GM19238 (cell line): Measurements from ENCODE around the gene PARP2.
"Not testable (repeated sequence)": the region's sequence is repeated elsewhere in the genome, so short reads cannot be mapped to it uniquely, and the experiment has no call there.

Experiments
- DNase-seq: peaks from one replicate; pipeline ENCODE4 v3.0.0; 2011; ENCODE audit warnings: low spot score; ENCODE audit not compliant: insufficient read length

PARP2 gene

DNA sequence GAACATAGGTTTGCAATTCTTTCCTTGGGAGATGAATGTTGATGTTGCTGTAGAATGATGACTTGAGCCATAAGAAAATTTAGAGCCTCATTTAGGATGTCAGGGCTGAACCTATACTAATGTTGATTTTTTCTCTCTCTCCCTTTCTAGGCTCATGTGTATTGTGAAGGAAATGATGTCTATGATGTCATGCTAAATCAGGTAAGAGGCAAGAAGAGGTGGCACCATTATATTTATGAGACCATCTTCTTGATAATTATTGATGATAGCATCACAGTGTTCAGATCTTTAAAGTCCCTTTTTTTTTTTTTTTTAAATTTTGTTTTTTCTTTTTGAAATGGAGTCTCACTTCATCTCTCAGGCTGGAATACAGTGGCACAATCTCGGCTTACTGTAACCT is 3.3 kb downstream of the PARP2 start:
- DNase-seq, result no peak

DNA sequence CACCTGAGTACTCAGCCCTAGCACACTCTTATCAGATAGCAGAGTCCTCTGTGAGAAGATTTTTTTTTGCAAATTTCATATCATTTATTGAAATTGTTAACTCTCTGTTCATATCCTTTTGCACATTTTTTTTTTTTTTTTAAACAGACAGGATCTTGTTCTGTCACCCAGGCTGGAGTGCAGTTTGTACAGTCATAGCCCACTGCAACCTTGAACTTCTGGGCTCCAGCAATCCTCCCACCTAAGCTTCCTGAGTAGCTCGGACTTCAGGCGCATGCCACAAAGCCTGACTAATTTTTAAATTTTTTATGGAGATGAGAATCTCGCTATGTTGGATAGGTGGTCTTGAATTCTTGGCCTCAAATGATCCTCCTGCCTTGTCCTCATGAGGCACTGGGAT is 4.3 kb downstream of the PARP2 start:
- no peak for DNase-seq

DNA sequence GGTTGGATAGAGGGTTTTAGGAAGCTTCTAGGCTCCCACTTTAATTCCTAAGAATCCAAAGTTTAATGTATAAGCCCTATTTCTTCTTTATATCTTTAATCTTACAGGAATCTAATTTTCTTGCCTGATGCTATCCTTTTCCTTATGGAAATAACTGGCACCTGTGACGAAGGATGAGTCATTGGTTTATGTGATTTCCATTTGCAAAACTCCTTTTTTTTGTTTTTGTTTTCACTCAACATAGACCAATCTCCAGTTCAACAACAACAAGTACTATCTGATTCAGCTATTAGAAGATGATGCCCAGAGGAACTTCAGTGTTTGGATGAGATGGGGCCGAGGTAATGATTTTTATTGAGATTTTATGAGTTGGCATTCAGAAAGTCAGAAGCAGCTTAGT is 6.8 kb downstream of the PARP2 start:
- DNase-seq, result no peak

DNA sequence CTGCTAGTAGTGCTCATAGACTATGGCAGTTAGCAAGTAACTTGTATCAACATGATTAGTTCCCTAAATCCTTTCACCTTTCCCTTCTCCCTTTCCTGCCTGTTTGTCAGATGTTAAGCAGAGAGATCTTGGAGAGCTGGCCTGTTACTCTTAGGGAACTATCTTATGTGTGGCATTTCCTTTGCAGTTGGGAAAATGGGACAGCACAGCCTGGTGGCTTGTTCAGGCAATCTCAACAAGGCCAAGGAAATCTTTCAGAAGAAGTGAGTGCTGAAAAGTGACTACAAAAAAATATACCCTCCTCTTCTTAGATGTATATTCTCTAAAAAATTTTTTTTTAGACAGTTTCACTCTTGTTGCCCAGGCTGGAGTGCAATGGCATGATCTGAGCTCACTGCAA is 7.4 kb downstream of the PARP2 start:
- DNase-seq, result no peak

DNA sequence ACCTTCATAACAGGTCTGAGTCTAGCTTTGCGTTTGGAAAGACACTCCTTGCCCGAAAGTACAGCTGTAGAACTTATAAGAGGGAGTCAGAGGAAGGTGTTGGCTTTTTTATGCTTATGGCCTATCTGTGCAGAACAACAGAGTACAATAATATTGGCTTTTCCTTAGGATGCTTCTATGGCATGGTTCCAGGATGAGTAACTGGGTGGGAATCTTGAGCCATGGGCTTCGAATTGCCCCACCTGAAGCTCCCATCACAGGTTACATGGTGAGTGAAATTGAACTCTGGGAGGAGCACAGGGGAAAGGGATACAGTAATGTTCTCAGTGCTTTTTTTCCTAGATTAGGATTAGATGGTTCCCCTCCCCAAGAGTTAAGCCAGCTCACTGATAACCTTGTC is 13.0 kb downstream of the PARP2 start:
- no peak for DNase-seq

DNA sequence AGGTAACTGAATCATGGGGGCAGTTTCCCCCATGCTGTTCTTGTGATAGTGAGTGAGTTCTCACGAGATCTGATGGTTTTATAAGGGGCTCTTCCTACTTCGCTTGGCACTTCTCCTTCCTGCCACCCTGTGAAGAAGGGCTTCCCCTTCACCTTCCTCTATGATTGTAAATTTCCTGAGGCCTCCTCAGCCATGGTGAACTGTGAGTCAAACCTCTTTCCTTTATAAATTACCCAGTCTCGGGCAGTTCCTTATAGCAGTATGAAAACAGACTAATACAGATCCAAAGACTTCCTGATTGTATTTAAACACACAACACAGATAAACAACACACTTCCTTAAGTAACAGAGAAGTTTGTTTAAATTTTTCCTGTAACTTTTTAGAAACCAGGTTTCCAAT is 15.0 kb downstream of the PARP2 start:
- not testable (repeated sequence) for DNase-seq

DNA sequence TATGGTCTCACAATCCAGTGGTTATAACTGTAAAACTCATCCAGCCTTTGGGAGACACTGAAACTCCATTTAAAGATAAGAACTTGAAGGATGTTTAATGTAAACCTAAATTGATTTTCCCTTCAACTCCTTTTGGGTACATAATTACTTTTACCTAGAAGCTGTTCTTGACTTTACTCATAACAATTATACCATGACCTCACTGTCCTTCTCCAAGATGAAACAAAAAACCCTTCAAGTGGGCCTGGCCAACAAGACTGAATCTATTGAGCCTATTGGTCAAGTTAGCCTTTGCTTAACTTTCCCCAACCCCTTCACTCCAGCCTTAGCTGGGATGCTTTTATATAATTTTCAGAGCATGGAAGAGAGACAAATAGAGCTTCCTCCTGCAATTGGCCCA is 22.5 kb downstream of the PARP2 start:
- no peak for DNase-seq

DNA sequence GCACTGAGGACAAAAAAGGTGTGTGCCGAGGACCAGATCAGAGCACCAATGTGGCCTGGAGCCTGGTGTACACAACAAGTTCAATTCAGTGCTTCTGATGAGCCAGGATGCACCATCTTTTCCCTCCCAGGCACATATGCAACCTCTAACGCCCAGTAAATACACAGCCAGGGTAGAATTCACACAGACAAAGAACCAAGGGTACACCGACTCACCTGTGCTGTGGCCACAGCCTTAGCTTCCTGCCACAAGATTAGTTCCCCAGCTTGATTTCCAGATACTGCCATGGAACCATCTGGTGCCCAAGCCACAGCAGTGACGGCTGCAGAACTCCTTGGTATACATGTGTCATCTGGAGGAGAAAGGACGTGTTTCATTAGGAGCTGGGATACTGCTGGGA is 29.4 kb downstream of the PARP2 start:
- DNase-seq, result no peak

DNA sequence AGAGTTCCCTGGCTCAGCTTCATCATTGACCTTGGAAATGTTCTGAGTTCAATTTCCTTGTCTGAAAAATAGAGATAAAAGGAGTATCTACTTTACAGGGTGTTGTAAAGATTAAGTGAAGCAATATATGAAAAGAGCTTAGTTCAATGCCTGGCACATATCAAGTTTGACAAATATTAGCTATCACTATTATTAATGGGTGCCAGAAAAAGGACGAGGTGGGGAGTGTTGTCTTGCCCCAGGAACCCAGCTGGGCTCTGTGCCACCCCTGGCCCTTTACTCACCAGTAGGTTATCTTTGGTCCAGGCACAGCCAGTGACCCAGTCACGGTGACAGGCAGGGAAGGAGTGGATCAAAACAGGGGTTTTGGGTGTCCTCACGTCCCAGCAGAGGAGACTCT is 32.0 kb downstream of the PARP2 start:
- DNase-seq, result no peak

DNA sequence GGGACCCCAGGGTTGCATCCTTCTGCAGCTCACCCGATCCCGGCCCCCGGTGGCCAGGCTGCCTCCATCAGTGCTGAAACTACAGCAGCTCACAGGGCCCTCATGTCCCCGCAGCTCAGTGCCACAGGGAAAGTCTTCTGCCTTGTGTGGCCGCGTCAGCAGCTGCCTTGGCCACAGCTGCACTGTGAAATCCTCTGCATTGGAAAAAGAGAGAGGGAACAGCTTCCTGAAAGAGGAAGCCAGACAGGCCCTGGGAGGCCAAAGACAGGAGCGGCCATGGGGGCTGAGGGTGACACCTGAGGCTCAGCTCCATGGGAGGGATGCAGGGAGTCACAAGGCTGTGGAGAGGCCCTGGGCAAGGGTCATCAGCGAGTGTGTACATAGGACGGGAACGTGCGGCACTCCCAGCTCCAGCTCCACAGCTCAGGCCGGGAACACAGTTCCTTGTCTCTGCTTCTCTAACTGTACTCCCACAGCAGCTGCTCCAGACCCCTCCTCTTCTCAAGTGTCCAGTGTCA is 32.7 kb downstream of the PARP2 start:
- DNase-seq, result no peak

DNA sequence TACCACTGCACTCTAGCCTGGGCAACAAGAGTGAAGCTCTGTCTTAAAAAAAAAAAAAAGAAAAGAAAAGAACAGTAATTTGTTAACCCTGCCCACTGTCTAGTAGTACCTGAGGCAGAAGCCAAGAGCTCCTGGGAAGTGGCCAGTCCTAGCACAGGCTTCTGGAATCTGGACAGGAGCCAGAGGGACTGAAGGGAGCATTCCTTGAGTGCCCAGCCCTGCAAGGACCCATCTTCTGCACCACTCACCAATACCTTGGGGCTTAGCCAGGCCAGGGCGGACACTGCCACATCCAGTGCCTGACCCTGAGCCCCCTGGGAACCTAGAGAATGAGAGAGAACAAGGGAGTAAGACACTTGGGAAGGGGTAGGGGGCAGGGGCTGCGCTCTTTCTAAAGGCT is 33.7 kb downstream of the PARP2 start:
- no peak for DNase-seq

DNA sequence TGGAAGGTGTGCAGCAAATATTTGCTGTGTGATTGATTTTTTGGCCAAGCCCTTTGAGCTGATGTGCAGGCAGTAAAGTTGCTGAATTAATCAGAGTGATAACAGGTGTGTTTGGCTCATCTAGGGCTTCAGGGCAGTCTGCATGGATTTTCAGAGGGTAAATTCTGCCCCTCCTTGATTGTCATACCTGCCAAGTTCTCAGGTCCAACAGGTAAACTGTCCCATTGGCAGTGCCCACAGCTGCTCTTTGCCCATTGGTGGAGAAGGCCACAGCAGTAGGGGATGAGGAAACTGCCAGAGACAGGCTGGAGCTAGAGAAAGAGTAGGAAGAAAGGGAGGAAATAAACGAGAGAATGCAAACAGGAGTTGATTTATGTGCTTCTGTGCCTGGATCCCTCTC is 36.3 kb downstream of the PARP2 start:
- DNase-seq, result no peak

DNA sequence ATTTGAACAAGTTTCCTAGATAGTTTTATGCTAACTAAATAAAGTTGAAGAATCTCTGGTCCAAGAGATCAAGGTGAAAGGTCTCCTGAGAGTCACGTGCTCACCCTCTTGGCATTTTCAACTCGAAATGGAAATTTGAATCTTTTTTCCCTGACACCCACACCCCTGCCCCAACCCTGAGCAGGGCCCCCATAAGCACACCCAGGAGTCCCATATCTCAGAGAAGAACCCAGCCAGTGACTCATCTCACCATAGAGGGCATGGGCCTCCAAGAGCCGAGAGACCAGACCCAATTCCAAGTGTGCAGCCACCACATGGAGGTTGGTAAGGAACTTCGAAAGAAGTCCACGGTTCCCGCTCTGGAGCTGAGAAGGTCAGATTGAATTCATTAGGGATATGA is 37.2 kb downstream of the PARP2 start:
- DNase-seq, result no peak

DNA sequence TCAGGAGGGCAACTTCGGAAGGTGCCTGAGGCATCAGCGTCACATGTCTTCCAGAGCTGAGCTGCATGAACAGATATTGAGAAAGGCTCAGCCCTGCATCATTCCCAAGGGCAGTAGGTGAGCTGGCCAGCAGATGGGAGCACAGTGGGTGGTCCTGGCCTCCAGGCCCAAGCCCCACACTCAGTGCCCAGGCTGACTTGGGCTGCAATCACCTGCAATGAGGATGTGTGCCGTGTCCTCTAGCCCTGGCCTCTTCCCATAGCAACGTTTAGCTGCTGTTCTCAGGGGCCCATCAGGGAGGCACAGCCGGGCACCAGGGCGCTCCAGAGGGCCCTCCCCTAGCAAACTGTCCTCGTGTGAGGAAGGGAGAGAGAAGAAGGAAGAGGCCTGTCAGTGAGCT is 37.9 kb downstream of the PARP2 start:
- no peak for DNase-seq

DNA sequence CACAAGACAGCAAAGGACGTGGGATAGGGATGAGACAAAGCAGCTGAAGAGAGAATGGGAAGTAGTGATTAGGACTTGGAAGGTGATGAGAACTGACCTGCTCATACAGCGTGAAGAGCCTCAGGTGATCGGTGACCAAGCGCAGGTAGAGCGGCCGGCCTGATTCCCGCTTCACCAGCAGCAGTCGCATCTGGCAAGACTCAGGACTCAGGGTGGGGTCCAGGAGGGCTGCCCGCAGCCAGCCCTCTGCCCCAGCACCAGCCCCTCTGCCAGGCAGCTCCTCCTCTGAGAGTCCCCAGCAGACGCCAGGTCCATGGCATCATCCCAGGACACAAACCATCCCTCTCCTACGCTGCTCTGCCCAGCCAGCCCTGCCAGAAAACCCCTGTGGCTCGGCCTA is 39.1 kb downstream of the PARP2 start:
- no peak for DNase-seq

DNA sequence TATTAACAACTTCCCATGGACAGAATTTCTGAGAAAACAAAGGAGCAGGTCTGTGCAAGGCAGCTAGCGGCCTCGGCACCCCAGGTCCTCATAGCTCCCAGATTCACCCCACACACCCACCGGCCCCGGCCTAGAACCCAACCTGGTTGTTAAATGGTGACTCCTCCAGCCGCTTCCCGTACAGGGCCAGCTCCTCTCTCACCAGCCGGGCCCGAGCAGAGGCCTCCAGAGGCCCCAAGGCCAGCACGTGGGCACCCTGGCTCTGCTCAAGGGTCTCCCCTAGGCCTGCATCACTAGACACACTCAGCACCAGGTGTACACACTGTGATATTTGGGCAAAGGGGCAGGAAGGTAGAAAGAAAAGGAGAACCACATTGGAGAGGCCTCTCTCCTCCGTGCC is 39.6 kb downstream of the PARP2 start:
- no peak for DNase-seq

DNA sequence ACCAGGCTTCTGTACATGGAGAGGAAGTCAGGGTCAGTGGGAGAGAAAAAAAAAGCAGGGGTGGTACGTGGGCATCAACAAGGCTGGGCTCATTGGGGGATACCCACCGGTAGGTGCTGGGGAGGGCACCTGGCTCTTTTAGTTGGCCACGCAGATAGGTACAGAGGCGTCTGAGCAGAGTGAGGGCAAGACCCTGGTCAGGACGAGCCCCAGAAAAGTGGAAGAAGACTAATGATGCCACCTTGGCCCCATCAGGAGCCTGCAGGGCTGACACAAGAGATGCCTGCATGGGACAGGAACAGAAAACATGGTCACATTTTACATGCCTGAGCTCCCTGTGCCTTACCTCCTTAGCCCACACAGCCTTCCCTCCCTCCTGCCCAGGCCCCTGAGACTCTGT is 40.2 kb downstream of the PARP2 start:
- DNase-seq, result no peak

DNA sequence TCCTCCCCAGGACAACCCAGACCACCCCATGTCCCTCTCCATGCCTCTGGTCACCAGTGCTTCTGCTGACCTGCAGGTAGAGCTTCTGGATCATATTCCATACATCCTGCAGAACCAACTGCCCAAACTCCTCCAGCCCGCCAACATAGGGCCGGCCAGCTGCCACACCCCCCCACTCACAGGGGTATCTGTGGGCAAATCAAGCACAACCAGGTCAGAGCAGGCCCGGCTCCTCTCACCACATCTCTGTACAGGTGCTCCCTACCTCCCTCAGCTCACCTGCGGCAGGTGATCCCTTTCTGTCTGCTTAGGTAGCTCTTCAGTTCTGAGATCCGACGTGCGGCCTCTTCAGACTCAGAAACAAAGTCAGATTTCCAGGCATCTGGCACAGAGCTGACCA is 40.9 kb downstream of the PARP2 start:
- DNase-seq, result no peak

DNA sequence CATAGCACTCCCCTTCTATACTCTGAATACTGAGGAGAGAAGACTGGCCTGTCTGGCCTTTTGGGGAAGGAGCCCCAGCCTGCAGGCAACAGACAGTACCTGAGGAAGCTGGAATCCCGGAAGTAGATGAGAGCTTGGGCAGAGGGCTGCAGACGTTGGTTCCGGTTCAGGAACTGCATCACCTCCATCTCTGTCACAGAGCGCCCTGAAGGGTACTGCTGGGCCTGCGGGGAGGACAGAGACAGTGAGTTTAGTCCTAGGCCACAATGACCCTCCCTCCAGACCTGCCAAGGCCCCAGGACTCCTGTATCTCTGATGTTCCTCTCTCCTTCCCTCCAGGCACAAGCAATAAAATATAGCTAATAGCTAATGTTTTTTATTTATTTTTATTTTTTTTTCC is 41.5 kb downstream of the PARP2 start:
- DNase-seq, result no peak

DNA sequence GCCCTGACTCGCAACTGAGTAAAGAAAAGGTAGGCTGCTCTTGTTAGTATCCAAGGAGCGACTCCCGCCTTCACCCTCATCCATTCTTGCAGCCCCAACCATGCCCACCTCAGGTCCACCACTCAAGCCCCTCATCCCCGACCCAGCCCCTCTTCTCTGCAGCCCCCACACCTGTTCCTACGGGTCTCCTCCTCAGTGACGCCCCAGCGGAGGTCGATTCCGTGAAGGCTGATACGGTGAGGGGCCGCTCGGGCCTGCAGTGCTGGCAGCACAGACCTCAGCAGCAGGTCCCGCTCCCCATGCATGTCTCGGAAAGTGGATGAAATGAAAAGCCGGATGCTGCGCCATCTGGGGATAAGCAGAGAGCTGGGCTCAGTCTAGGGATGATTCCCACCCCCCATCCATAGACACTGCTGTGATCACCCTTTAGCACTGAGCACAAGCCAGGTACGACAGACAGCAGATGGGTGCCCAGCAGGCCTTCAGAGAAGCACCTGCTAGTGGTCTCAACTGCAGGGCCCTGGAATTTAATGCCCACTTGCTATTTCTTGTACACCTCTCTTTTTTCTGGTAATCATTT is 42.9 kb downstream of the PARP2 start:
- DNase-seq, result no peak

DNA sequence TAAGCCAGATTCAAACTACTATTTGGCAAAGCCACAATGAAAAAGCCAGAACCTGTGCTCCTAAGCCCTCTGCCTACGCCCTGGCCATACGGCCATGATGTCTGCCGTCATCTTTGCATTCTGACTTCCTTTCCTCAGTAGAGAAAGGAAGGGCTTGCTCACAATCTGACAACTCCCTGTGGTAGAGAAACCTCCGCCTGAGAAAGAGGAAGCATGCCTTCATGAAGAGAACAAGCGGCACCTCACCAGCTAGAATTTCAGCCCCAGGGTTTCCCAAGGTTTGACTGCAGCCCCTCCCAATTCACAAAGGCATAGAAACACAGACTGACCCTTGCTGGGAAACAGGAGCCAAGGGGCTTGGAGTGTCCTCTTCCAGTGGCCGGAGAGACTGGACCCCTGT is 44.1 kb downstream of the PARP2 start:
- no peak for DNase-seq

DNA sequence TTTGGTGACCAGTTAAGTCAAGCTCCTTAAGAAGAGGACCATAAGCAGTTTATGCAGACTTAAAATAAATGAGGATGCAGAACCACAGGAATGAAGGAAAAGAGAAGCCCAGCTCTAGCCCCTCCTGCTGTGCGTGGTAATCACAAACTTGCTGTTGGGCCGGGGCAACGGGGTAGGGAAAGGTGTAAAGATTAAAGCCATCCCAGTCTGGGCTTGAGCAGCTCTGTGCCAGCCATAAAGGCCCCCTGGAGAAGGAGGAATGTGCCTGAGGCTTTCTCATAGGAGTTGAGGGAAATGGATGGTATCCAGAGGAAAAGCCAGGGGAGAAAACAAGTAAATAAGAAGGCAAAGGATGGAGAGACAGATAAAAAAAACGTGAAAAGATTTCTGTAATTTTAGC is 44.7 kb downstream of the PARP2 start:
- DNase-seq, result no peak

DNA sequence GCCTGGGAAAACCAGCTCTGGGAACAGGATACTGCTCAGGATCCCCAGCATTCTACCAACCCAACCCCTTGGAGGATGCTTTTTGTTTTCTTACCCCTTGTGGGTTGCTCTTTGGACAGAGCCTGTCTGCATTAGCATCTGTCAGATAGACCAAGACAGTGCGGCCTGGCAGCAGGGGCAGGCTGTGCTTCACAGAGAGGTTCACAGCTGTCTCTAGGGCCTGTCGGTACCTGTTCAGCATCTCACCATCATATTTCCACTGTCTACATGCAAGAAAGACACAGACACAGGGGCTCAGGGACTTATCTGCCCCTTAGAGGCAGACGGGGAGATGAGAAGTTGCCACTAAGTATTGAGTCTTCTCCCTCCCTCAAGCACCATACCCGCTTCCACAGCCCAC is 48.1 kb downstream of the PARP2 start:
- DNase-seq, result no peak

DNA sequence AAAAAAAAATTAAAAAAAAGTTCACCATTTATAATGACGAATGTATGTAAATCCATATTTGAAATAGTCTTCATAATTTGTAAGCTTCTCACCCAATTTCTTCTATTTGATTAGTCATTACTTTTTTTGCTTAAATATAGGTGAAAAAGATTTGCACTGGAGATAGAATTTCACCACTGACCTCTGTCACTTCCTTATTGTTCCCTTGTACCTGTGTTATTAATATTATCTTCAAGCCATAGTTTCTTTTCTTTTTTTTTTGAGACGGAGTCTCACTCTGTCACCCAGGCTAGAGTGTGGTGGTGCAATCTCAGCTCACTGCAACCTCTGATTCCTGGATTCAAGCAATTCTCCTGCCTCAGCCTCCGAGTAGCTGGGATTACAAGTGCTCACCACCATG is 54.1 kb downstream of the PARP2 start:
- no peak for DNase-seq
